HEK293 (cell line): ENCODE results near the gene NR3C2.

Experiments
- FEZF1 ChIP-seq: fragments of 450-650 bp; formaldehyde crosslinking; IDR thresholded peaks from 2 replicates; pipeline ENCODE4 v1.5.1; 2016; ENCODE audit warnings: missing biosample characterization, missing genetic modification characterization
- SCRT1 ChIP-seq: fragments of 450-650 bp; formaldehyde crosslinking; IDR thresholded peaks from 2 replicates; pipeline ENCODE4 v1.5.1; 2016; ENCODE audit warnings: missing biosample characterization, missing genetic modification characterization, borderline replicate concordance
- SP7 ChIP-seq: fragments of 450-650 bp; formaldehyde crosslinking; IDR thresholded peaks from 2 replicates; pipeline ENCODE4 v1.5.1; 2016; ENCODE audit warnings: missing biosample characterization, missing genetic modification characterization
- ZFP37 ChIP-seq: fragments of 450-650 bp; formaldehyde crosslinking; IDR thresholded peaks from 2 replicates; pipeline ENCODE4 v1.5.1; 2016; ENCODE audit warnings: missing biosample characterization, missing genetic modification characterization
- ZFP41 ChIP-seq: fragments of 450-650 bp; formaldehyde crosslinking; IDR thresholded peaks from 2 replicates; pipeline ENCODE4 v1.5.1; 2016; ENCODE audit warnings: missing biosample characterization, missing genetic modification characterization, borderline replicate concordance
- ZFP69B ChIP-seq: fragments of 450-650 bp; formaldehyde crosslinking; IDR thresholded peaks from 2 replicates; pipeline ENCODE4 v1.5.1; 2016; ENCODE audit warnings: missing biosample characterization, missing genetic modification characterization
- ZNF184 ChIP-seq: fragments of 450-650 bp; IDR thresholded peaks from 2 replicates; pipeline ENCODE4 v1.5.1; 2018; ENCODE audit warnings: missing biosample characterization, mild to moderate bottlenecking, missing genetic modification characterization
- ZNF19 ChIP-seq: fragments of 450-650 bp; formaldehyde crosslinking; IDR thresholded peaks from 2 replicates; pipeline ENCODE4; 2016; ENCODE audit warnings: missing biosample characterization, missing genetic modification characterization, low read depth
- ZNF23 ChIP-seq: fragments of 450-650 bp; formaldehyde crosslinking; IDR thresholded peaks from 2 replicates; pipeline ENCODE4 v1.5.1; 2016; ENCODE audit warnings: missing biosample characterization, missing genetic modification characterization, borderline replicate concordance
- ZNF292 ChIP-seq: fragments of 450-650 bp; formaldehyde crosslinking; IDR thresholded peaks from 2 replicates; pipeline ENCODE4 v1.5.1; 2016; ENCODE audit warnings: low read depth, missing biosample characterization, missing genetic modification characterization, borderline replicate concordance
- ZNF354C ChIP-seq: fragments of 450-650 bp; formaldehyde crosslinking; IDR thresholded peaks from 2 replicates; pipeline ENCODE4 v1.5.1; 2016; ENCODE audit warnings: missing biosample characterization, missing genetic modification characterization, low read depth, borderline replicate concordance
- ZNF433 ChIP-seq: fragments of 450-650 bp; formaldehyde crosslinking; IDR thresholded peaks from 2 replicates; pipeline ENCODE4 v1.5.1; 2016; ENCODE audit warnings: missing biosample characterization, missing genetic modification characterization, low read depth
- ZNF501 ChIP-seq: fragments of 450-650 bp; formaldehyde crosslinking; IDR thresholded peaks from 2 replicates; pipeline ENCODE4 v1.5.1; 2016; ENCODE audit warnings: missing biosample characterization, missing genetic modification characterization
- ZNF560 ChIP-seq: fragments of 450-650 bp; formaldehyde crosslinking; IDR thresholded peaks from 2 replicates; pipeline ENCODE4 v1.5.1; 2017; ENCODE audit warnings: missing biosample characterization, missing genetic modification characterization, borderline replicate concordance
- ZNF596 ChIP-seq: fragments of 450-650 bp; IDR thresholded peaks from 2 replicates; pipeline ENCODE4 v1.5.0; 2018; ENCODE audit warnings: missing biosample characterization, mild to moderate bottlenecking, missing genetic modification characterization, moderate library complexity
- ZNF747 ChIP-seq: fragments of 450-650 bp; formaldehyde crosslinking; IDR thresholded peaks from 2 replicates; pipeline ENCODE4 v1.5.1; 2016; ENCODE audit warnings: missing biosample characterization, missing genetic modification characterization
- TF ChIP-seq, protein P1 (sequence below): fragments of 450-650 bp; formaldehyde crosslinking; IDR thresholded peaks from 2 replicates; pipeline ENCODE4 v1.5.1; 2016; ENCODE audit warnings: missing biosample characterization, missing genetic modification characterization
- TF ChIP-seq, protein P2 (sequence below): fragments of 450-650 bp; formaldehyde crosslinking; IDR thresholded peaks from 2 replicates; pipeline ENCODE4 v1.5.1; 2017; ENCODE audit warnings: missing biosample characterization, mild to moderate bottlenecking, missing genetic modification characterization, moderate library complexity
- TF ChIP-seq, protein P3 (sequence below): fragments of 450-650 bp; formaldehyde crosslinking; IDR thresholded peaks from 2 replicates; pipeline ENCODE4 v1.5.1; 2016; ENCODE audit warnings: missing biosample characterization, missing genetic modification characterization
- TF ChIP-seq, protein P4 (sequence below): fragments of 450-650 bp; formaldehyde crosslinking; IDR thresholded peaks from 2 replicates; pipeline ENCODE4 v1.5.1; 2017; ENCODE audit warnings: missing biosample characterization, missing genetic modification characterization
- TF ChIP-seq, protein P5 (sequence below): fragments of 450-650 bp; formaldehyde crosslinking; conservative IDR thresholded peaks from 2 replicates; pipeline ENCODE4 v1.5.1; 2016; ENCODE audit warnings: low read depth, missing biosample characterization, missing genetic modification characterization
- TF ChIP-seq, protein P6 (sequence below): fragments of 450-650 bp; formaldehyde crosslinking; conservative IDR thresholded peaks from 2 replicates; pipeline ENCODE4 v1.5.1; 2016; ENCODE audit warnings: low read depth, missing biosample characterization, missing genetic modification characterization

The NR3C2 gene

DNA sequence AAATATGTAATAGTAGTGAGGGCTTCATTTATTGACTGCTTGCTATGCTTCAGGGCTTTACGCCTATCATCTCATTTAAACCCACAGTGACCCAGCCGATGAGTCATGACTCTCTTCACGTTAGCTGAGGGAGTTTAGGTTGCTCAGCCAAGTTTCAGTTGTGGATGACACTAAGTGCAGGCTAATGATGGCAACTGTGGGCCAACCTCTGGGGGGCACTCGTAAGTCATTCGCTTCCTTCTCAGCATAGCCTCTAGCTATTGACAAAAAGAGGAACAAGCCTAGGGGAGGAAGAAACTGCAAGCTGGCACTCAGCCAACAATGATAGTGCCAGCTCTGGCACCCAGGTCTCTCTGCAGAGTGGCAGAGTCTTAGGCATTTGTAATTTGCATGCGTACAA lies 385.3 kb downstream of the NR3C2 start (continued):
- TF ChIP-seq, protein P1, sequence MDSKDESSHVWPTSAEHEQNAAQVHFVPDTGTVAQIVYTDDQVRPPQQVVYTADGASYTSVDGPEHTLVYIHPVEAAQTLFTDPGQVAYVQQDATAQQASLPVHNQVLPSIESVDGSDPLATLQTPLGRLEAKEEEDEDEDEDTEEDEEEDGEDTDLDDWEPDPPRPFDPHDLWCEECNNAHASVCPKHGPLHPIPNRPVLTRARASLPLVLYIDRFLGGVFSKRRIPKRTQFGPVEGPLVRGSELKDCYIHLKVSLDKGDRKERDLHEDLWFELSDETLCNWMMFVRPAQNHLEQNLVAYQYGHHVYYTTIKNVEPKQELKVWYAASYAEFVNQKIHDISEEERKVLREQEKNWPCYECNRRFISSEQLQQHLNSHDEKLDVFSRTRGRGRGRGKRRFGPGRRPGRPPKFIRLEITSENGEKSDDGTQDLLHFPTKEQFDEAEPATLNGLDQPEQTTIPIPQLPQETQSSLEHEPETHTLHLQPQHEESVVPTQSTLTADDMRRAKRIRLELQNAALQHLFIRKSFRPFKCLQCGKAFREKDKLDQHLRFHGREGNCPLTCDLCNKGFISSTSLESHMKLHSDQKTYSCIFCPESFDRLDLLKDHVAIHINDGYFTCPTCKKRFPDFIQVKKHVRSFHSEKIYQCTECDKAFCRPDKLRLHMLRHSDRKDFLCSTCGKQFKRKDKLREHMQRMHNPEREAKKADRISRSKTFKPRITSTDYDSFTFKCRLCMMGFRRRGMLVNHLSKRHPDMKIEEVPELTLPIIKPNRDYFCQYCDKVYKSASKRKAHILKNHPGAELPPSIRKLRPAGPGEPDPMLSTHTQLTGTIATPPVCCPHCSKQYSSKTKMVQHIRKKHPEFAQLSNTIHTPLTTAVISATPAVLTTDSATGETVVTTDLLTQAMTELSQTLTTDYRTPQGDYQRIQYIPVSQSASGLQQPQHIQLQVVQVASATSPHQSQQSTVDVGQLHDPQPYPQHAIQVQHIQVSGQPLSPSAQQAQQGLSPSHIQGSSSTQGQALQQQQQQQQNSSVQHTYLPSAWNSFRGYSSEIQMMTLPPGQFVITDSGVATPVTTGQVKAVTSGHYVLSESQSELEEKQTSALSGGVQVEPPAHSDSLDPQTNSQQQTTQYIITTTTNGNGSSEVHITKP (tag by site-specific recombination): peak; percentile 59; the same call in 1 of the 2 replicates
- TF ChIP-seq, protein P2, sequence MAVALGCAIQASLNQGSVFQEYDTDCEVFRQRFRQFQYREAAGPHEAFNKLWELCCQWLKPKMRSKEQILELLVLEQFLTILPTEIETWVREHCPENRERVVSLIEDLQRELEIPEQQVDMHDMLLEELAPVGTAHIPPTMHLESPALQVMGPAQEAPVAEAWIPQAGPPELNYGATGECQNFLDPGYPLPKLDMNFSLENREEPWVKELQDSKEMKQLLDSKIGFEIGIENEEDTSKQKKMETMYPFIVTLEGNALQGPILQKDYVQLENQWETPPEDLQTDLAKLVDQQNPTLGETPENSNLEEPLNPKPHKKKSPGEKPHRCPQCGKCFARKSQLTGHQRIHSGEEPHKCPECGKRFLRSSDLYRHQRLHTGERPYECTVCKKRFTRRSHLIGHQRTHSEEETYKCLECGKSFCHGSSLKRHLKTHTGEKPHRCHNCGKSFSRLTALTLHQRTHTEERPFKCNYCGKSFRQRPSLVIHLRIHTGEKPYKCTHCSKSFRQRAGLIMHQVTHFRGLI (tag by site-specific recombination): no peak
- TF ChIP-seq, protein P3, sequence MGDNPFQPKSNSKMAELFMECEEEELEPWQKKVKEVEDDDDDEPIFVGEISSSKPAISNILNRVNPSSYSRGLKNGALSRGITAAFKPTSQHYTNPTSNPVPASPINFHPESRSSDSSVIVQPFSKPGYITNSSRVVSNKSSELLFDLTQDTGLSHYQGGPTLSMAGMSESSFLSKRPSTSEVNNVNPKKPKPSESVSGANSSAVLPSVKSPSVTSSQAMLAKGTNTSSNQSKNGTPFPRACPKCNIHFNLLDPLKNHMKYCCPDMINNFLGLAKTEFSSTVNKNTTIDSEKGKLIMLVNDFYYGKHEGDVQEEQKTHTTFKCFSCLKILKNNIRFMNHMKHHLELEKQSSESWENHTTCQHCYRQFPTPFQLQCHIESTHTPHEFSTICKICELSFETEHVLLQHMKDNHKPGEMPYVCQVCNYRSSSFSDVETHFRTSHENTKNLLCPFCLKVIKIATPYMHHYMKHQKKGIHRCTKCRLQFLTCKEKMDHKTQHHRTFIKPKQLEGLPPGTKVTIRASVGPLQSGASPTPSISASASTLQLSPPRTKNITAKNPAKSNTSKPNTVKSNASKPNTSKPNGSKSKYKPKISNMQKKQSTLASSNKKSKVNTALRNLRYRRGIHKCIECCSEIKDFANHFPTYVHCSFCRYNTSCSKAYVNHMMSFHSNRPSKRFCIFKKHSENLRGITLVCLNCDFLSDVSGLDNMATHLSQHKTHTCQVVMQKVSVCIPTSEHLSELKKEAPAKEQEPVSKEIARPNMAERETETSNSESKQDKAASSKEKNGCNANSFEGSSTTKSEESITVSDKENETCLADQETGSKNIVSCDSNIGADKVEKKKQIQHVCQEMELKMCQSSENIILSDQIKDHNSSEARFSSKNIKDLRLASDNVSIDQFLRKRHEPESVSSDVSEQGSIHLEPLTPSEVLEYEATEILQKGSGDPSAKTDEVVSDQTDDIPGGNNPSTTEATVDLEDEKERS (tag by site-specific recombination): no peak
- TF ChIP-seq, protein P4, sequence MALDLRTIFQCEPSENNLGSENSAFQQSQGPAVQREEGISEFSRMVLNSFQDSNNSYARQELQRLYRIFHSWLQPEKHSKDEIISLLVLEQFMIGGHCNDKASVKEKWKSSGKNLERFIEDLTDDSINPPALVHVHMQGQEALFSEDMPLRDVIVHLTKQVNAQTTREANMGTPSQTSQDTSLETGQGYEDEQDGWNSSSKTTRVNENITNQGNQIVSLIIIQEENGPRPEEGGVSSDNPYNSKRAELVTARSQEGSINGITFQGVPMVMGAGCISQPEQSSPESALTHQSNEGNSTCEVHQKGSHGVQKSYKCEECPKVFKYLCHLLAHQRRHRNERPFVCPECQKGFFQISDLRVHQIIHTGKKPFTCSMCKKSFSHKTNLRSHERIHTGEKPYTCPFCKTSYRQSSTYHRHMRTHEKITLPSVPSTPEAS: no peak
- TF ChIP-seq, protein P5, sequence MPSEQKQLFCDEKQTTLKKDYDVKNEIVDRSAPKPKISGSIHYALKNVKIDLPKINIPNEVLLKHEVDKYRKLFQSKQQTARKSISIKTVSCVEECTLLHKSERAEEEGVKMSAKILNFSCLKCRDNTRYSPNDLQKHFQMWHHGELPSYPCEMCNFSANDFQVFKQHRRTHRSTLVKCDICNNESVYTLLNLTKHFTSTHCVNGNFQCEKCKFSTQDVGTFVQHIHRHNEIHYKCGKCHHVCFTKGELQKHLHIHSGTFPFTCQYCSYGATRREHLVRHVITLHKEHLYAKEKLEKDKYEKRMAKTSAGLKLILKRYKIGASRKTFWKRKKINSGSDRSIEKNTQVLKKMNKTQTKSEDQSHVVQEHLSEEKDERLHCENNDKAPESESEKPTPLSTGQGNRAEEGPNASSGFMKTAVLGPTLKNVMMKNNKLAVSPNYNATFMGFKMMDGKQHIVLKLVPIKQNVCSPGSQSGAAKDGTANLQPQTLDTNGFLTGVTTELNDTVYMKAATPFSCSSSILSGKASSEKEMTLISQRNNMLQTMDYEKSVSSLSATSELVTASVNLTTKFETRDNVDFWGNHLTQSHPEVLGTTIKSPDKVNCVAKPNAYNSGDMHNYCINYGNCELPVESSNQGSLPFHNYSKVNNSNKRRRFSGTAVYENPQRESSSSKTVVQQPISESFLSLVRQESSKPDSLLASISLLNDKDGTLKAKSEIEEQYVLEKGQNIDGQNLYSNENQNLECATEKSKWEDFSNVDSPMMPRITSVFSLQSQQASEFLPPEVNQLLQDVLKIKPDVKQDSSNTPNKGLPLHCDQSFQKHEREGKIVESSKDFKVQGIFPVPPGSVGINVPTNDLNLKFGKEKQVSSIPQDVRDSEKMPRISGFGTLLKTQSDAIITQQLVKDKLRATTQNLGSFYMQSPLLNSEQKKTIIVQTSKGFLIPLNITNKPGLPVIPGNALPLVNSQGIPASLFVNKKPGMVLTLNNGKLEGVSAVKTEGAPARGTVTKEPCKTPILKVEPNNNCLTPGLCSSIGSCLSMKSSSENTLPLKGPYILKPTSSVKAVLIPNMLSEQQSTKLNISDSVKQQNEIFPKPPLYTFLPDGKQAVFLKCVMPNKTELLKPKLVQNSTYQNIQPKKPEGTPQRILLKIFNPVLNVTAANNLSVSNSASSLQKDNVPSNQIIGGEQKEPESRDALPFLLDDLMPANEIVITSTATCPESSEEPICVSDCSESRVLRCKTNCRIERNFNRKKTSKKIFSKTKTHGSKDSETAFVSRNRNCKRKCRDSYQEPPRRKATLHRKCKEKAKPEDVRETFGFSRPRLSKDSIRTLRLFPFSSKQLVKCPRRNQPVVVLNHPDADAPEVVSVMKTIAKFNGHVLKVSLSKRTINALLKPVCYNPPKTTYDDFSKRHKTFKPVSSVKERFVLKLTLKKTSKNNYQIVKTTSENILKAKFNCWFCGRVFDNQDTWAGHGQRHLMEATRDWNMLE: no peak
- peak; percentile 67 for TF ChIP-seq SP7 (tag by site-specific recombination)
- no peak for TF ChIP-seq ZNF596 (tag by site-specific recombination)
- TF ChIP-seq, protein P6, sequence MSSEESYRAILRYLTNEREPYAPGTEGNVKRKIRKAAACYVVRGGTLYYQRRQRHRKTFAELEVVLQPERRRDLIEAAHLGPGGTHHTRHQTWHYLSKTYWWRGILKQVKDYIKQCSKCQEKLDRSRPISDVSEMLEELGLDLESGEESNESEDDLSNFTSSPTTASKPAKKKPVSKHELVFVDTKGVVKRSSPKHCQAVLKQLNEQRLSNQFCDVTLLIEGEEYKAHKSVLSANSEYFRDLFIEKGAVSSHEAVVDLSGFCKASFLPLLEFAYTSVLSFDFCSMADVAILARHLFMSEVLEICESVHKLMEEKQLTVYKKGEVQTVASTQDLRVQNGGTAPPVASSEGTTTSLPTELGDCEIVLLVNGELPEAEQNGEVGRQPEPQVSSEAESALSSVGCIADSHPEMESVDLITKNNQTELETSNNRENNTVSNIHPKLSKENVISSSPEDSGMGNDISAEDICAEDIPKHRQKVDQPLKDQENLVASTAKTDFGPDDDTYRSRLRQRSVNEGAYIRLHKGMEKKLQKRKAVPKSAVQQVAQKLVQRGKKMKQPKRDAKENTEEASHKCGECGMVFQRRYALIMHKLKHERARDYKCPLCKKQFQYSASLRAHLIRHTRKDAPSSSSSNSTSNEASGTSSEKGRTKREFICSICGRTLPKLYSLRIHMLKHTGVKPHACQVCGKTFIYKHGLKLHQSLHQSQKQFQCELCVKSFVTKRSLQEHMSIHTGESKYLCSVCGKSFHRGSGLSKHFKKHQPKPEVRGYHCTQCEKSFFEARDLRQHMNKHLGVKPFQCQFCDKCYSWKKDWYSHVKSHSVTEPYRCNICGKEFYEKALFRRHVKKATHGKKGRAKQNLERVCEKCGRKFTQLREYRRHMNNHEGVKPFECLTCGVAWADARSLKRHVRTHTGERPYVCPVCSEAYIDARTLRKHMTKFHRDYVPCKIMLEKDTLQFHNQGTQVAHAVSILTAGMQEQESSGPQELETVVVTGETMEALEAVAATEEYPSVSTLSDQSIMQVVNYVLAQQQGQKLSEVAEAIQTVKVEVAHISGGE: no peak
- TF ChIP-seq ZNF501 (tag by site-specific recombination): no peak
- TF ChIP-seq ZNF19: no peak
- TF ChIP-seq ZNF433 (tag by site-specific recombination): no peak
- no peak for TF ChIP-seq ZNF23
- no peak for TF ChIP-seq SCRT1 (tag by site-specific recombination)
- TF ChIP-seq ZNF354C (tag by site-specific recombination): no peak
- no peak for TF ChIP-seq ZFP41
- no peak for TF ChIP-seq ZNF560 (tag by site-specific recombination)
- TF ChIP-seq ZNF184: no peak
- TF ChIP-seq FEZF1 (tag by site-specific recombination): no peak
- no peak for TF ChIP-seq ZNF747 (tag by site-specific recombination)
- TF ChIP-seq ZNF292 (tag by site-specific recombination): no peak
- TF ChIP-seq ZFP69B (tag by site-specific recombination): no peak
- TF ChIP-seq ZFP37 (tag by site-specific recombination): 0 out of 2 replicates have a peak, but pooled peaks have one; percentile 37
